Stimulated activated CD4-positive, alpha-beta T cell treated with anti-CD3 and anti-CD28 coated beads, Interleukin-12 subunit alpha, Interleukin-12 subunit beta, amount 100 ng/mL, for 24 hours (primary cell): ENCODE measurements around the gene RAD17.
"Not testable (repeated sequence)": the region's sequence is repeated elsewhere in the genome, so short reads cannot be mapped to it uniquely, and the experiment has no call there.

Experiments used
- DNase-seq, 2 experiments: peaks; one replicate each; pipeline ENCODE4 v3.0.0-alpha.2; 2020; ENCODE audit warnings: low read depth in 2 of 2

RAD17 gene

GRCh38 chr5:69369340-69370121 is at the start of gene RAD17, which contains the start of the genes AK6 and TAF9:
RAD17 (plus strand) TSS chr5:69369818; CDS start chr5:69372209, 2,391 bp downstream.
AK6 (minus strand) TSS chr5:69369520; CDS start chr5:69369490, 30 bp downstream.
TAF9 (minus strand) TSS chr5:69369520; CDS start chr5:69365737, 3,783 bp downstream.
- peak; percentile 82 to 89 for DNase-seq

- DNase-seq = no peak
Observed at GRCh38 chr5:69326365-69326764, 43.3 kb upstream of the RAD17 start.

GRCh38 chr5:69329905-69330489 is 39.6 kb upstream of the RAD17 start:
- DNase-seq = no peak

- no peak for DNase-seq
Observed at GRCh38 chr5:69331528-69332445, 37.8 kb upstream of the RAD17 start.

GRCh38 chr5:69333668-69334315 is 35.8 kb upstream of the RAD17 start:
- DNase-seq = not testable (repeated sequence)

- peak; percentile 40 to 69 for DNase-seq
Observed at GRCh38 chr5:69334793-69335268, 34.8 kb upstream of the RAD17 start.

GRCh38 chr5:69335341-69335935 is 34.2 kb upstream of the RAD17 start:
- DNase-seq = no peak

- DNase-seq = no peak
Observed at GRCh38 chr5:69341520-69342161, 28.0 kb upstream of the RAD17 start.

- no peak for DNase-seq
Observed at GRCh38 chr5:69343083-69343482, 26.5 kb upstream of the RAD17 start.

- DNase-seq = no peak
Observed at GRCh38 chr5:69350664-69351063, 19.0 kb upstream of the RAD17 start.

GRCh38 chr5:69359699-69360098 is 9.9 kb upstream of the RAD17 start:
- DNase-seq = no peak

GRCh38 chr5:69360442-69360841 is 9.2 kb upstream of the RAD17 start:
- no peak for DNase-seq

- DNase-seq = no peak
Observed at GRCh38 chr5:69364414-69364813, 5.2 kb upstream of the RAD17 start.

GRCh38 chr5:69364850-69365249 is 4.8 kb upstream of the RAD17 start:
- DNase-seq = no peak

- no peak for DNase-seq
Observed at GRCh38 chr5:69367697-69368279, 1.8 kb upstream of the RAD17 start.

- DNase-seq = no peak
Observed at GRCh38 chr5:69368458-69369339, 919 bp upstream of the RAD17 start.

- DNase-seq = not testable (repeated sequence)
Observed at GRCh38 chr5:69370335-69370734, 717 bp downstream of the RAD17 start.

GRCh38 chr5:69372394-69372793 is 2.8 kb downstream of the RAD17 start:
- DNase-seq = no peak

- DNase-seq = no peak
Observed at GRCh38 chr5:69374911-69375446, 5.4 kb downstream of the RAD17 start.
